Endothelial cell of umbilical vein (primary cell): ENCODE results near the gene PAXX. TPM values are rescaled to one million over a fixed set of nuclear protein-coding genes. Genes with fewer than 3 reads are reported as not detected.

ENCODE experiments used
- BruUV-seq: library from RNA; stranded (reverse); fragments of 400-500 nt; replicated peaks from 2 replicates; lab custom pipeline; 2021; lab: Mats Ljungman, UMichigan
- CTCF ChIA-PET: fragments of 300-600, 350-600 bp; sonication (Branson Sonifier 250); formaldehyde crosslinking; loops from one replicate; lab custom pipeline; 2021; ENCODE audit warnings: antibody characterized with exemption, inconsistent platforms; lab: Charles Lee
- POLR2A ChIA-PET: fragments of 300-600, 350-600 bp; sonication (Branson Sonifier 250); formaldehyde crosslinking; loops from one replicate; lab custom pipeline; 2021; ENCODE audit warnings: antibody characterized with exemption, inconsistent platforms; lab: Charles Lee
- DNase-seq: peaks from one replicate; pipeline ENCODE4 v3.0.0-alpha.2; 2011; ENCODE audit warnings: low read depth, low spot score
- FAIRE-seq: peaks from 2 replicates; lab custom pipeline; 2011; peaks lifted over from hg19 to GRCh38; lab: Jason Lieb, UNC
- H2AFZ ChIP-seq: 2 replicates; pipeline ENCODE4 v1.6.0; 2012; ENCODE audit warnings: low read depth, low read length, control low read depth, inconsistent platforms
- H3K27ac ChIP-seq: 2 replicates; pipeline ENCODE4 v1.5.1; 2011; ENCODE audit warnings: low read depth, mild to moderate bottlenecking, control low read depth, low read length, moderate library complexity; ENCODE audit not compliant: insufficient read depth
- H3K27me3 ChIP-seq, 2 experiments: 2 replicates each; pipeline versions ENCODE4 v1.6.0 to v1.6.1; 2011; ENCODE audit warnings: low read length in 2 of 2, mixed read lengths in 1 of 2; ENCODE audit not compliant: control insufficient read depth in 2 of 2, insufficient read depth in 2 of 2
- H3K36me3 ChIP-seq, 2 experiments: 2 replicates in 1 of 2; 3 replicates in 1 of 2; pipeline ENCODE4 v1.5.1; 2011; ENCODE audit warnings: low read length in 2 of 2, mild to moderate bottlenecking in 1 of 2, moderate library complexity in 1 of 2; ENCODE audit not compliant: control insufficient read depth in 2 of 2, insufficient read depth in 2 of 2; ENCODE audit errors: extremely low read depth in 1 of 2
- H3K4me1 ChIP-seq: 3 replicates; pipeline ENCODE4 v1.5.1; 2011; ENCODE audit warnings: mild to moderate bottlenecking, low read length; ENCODE audit not compliant: control insufficient read depth, insufficient read depth; ENCODE audit errors: extremely low read depth
- H3K4me2 ChIP-seq: 2 replicates; pipeline ENCODE4 v1.6.1; 2011; ENCODE audit warnings: low read length, control low read depth, mixed read lengths; ENCODE audit not compliant: insufficient read depth
- H3K4me3 ChIP-seq, 3 experiments: fragments of 200-600 bp in 1 of 3; sonication (generic), shearing (Covaris generic) in 1 of 3; replicated peaks in 1 of 3; 2 replicates each; pipeline ENCODE4 v1.5.1; 2011 to 2016; ENCODE audit warnings: control low read depth in 3 of 3, low read length in 3 of 3, mild to moderate bottlenecking in 2 of 3, inconsistent platforms in 1 of 3, low read depth in 1 of 3, moderate library complexity in 1 of 3; ENCODE audit not compliant: insufficient read depth in 1 of 3
- H3K79me2 ChIP-seq: 2 replicates; pipeline ENCODE4 v1.6.0; 2012; ENCODE audit warnings: low read length, inconsistent platforms; ENCODE audit not compliant: control insufficient read depth, insufficient read depth
- H3K9ac ChIP-seq: replicated peaks from 2 replicates; pipeline ENCODE3; 2011; ENCODE audit warnings: low read length, control low read depth; ENCODE audit not compliant: insufficient read depth; ENCODE audit errors: extremely low read depth
- H3K9me1 ChIP-seq: replicated peaks from 3 replicates; pipeline ENCODE4 v1.6.0; 2011; ENCODE audit warnings: mild to moderate bottlenecking, low read length; ENCODE audit not compliant: control insufficient read depth, insufficient read depth; ENCODE audit errors: extremely low read depth
- H3K9me3 ChIP-seq: replicated peaks from 2 replicates; pipeline ENCODE4 v1.5.1; 2012; ENCODE audit warnings: low read length, inconsistent platforms; ENCODE audit not compliant: control insufficient read depth, insufficient read depth
- H4K20me1 ChIP-seq: replicated peaks from 2 replicates; pipeline ENCODE3; 2011; ENCODE audit warnings: mild to moderate bottlenecking, low read length; ENCODE audit not compliant: control insufficient read depth, insufficient read depth; ENCODE audit errors: extremely low read depth
- EZH2 ChIP-seq: IDR thresholded peaks from 2 replicates; pipeline ENCODE4 v1.6.1; 2012; ENCODE audit warnings: borderline replicate concordance, low read depth, mild to moderate bottlenecking, moderate library complexity, low read length, inconsistent platforms; ENCODE audit not compliant: severe bottlenecking
- FOS ChIP-seq: IDR thresholded peaks from 2 replicates; pipeline ENCODE4 v1.6.1; 2011; ENCODE audit warnings: mild to moderate bottlenecking, low read length, moderate library complexity, borderline replicate concordance; ENCODE audit not compliant: insufficient read depth
- GATA2 ChIP-seq: IDR thresholded peaks from 2 replicates; pipeline ENCODE4 v1.7.0; 2011; ENCODE audit warnings: low read depth, mild to moderate bottlenecking, moderate library complexity, mixed read lengths, low read length; ENCODE audit not compliant: insufficient read length, insufficient read depth
- JUN ChIP-seq: IDR thresholded peaks from 2 replicates; pipeline ENCODE4 v1.6.1; 2011; ENCODE audit warnings: borderline replicate concordance, low read depth; ENCODE audit not compliant: insufficient read length, insufficient read depth
- MAX ChIP-seq: IDR thresholded peaks from 2 replicates; pipeline ENCODE4 v1.6.1; 2011; ENCODE audit not compliant: insufficient read depth, insufficient read length
- MYC ChIP-seq: IDR thresholded peaks from one replicate; pipeline ENCODE4 v1.6.1; 2011; ENCODE audit warnings: mild to moderate bottlenecking, low read depth, low read length
- POLR2A ChIP-seq: IDR thresholded peaks from 2 replicates; pipeline ENCODE4 v1.6.1; 2012; ENCODE audit warnings: low read depth, mild to moderate bottlenecking, control low read depth, low read length
- POLR2AphosphoS5 ChIP-seq: IDR thresholded peaks from 2 replicates; pipeline ENCODE4 v1.6.1; 2012; ENCODE audit warnings: low read depth, mild to moderate bottlenecking, control low read depth, low read length, moderate library complexity; ENCODE audit not compliant: insufficient read depth
- dilution Hi-C: fragments of 300-500 bp; cut with MboI; formaldehyde crosslinking; loops from one replicate; pipeline ENCODE4 v1.15.0; 2019; ENCODE audit warnings: low sequenced_read_pairs; ENCODE audit not compliant: extremely low pct_ligation_motif_present
- intact Hi-C: fragments of 100-400 bp; cut with micrococcal nuclease; formaldehyde crosslinking; loops from one replicate; pipeline ENCODE4 v1.10.0; 2022
- polyA plus RNA-seq, 4 experiments: library from polyadenylated mRNA; depleted of rRNA in 3 of 4; stranded (reverse) in 3 of 4; unstranded in 1 of 4; fragments of >200 nt; gene quantifications; 2 replicates each; pipeline versions ENCODE4 v1.2.1 to v1.2.3, GENCODE V29; 2011 to 2012; ENCODE audit warnings: missing spikeins in 1 of 4
- total RNA-seq: library from RNA; stranded (reverse); gene quantifications from 2 replicates; pipeline ENCODE4 v1.2.3, GENCODE V29; 2021
- TF ChIP-seq, protein P1 (sequence below), 2 donors: IDR thresholded peaks; 1 replicate in 1 of 2; 2 replicates in 1 of 2; pipeline ENCODE4 v1.5.1; 2011; ENCODE audit warnings: low read length in 2 of 2, mild to moderate bottlenecking in 2 of 2, moderate library complexity in 2 of 2, control low read depth in 1 of 2, inconsistent platforms in 1 of 2, low read depth in 1 of 2; ENCODE audit not compliant: insufficient read depth in 1 of 2; ENCODE audit errors: extremely low read depth in 1 of 2

PAXX gene
- total and polyA plus RNA-seq, 2 donors (not counting 3 experiments of a cell fraction or from before 2014, with no cell fraction given) = 34.0 to 35.0 TPM

DNA sequence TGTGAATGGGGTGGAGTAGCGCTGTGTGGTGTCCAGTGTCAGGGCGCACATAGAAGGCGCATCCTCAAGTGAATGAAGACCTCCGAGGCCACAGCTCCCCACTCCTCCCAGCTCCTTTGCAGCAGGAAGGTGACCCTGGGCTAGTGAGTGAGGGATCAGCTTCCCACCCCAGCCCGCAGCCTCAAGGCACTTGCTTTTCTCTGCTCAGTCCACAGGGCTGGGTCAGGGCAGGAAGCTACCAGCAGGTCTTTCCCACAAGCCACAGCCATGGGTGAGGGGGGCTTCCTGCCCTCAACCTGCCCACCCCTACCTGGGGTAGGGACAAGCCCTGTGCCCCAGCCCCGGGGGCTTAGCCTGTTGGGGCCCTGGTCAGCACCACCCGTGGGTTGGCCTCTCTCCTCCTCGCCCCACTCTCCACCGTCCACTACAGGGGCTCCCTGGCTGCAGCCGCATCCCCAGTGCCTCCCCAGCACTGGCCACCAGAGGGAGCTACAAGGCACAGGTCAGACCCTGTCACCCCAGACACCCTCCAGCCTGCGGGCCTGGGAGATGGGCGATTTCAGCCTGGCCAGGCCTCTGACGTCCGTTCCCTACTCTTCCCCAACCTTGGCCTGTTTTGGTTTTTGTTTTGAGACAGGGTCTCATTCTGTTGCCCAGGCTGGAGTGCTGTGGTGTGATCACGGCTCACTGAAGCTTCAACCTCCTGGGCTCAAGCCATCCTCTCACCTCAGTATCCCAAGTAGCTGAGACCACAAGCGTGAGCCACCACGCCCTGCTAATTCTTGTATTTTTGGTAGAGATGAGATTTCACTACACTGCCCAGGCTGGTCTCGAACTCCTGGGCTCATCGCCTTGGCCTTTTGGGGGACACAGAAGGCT is 37.1 kb downstream of the PAXX start:
- Histone ChIP-seq H2AFZ (no peak overlapping the region), H3K4me1 (peaks cover 12% of the 10 kb centered on the region), H3K9me1 (no peaks in the 10 kb centered on the region), H3K36me3 (no peaks in the 10 kb centered on the region), H3K79me2 (no peaks in the 10 kb centered on the region), H3K27ac (no peak overlapping the region), H3K27me3 (no peaks in the 10 kb centered on the region), H4K20me1 (no peaks in the 10 kb centered on the region), H3K4me2 (no peak overlapping the region), H3K9me3 (no peaks in the 10 kb centered on the region), H3K4me3 (no peak overlapping the region), H3K9ac (no peak overlapping the region)
- FAIRE-seq (peak; percentile 63), DNase-seq (peak; percentile 59)
- POLR2A ChIA-PET = no interaction called here
- dilution Hi-C loops = no loop called here
- intact Hi-C loops = loop anchor here (1.0 to 2.0 kb wide), 4 partner anchors 16 to 58 kb away; partner anchors contain the start of gene MAN1B1
- no peak for TF ChIP-seq POLR2A
- TF ChIP-seq MYC = no peak
- no peak for TF ChIP-seq GATA2
- TF ChIP-seq EZH2 = no peak
- TF ChIP-seq FOS = no peak
- TF ChIP-seq, protein P1, sequence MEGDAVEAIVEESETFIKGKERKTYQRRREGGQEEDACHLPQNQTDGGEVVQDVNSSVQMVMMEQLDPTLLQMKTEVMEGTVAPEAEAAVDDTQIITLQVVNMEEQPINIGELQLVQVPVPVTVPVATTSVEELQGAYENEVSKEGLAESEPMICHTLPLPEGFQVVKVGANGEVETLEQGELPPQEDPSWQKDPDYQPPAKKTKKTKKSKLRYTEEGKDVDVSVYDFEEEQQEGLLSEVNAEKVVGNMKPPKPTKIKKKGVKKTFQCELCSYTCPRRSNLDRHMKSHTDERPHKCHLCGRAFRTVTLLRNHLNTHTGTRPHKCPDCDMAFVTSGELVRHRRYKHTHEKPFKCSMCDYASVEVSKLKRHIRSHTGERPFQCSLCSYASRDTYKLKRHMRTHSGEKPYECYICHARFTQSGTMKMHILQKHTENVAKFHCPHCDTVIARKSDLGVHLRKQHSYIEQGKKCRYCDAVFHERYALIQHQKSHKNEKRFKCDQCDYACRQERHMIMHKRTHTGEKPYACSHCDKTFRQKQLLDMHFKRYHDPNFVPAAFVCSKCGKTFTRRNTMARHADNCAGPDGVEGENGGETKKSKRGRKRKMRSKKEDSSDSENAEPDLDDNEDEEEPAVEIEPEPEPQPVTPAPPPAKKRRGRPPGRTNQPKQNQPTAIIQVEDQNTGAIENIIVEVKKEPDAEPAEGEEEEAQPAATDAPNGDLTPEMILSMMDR (IDR thresholded peaks at IDR 0.05; ENCODE audit: extremely low read depth in 1 of 2, insufficient read depth in 1 of 2, low read depth in 1 of 2, low read length in 2 of 2) = peak; percentile 90 to 98
- no peak for TF ChIP-seq POLR2AphosphoS5
- no peak for TF ChIP-seq MAX
- no peak for TF ChIP-seq JUN
- no TSS peak for BruUV-seq
- CTCF ChIA-PET = interaction anchor here (0.6 to 4.5 kb wide), 61 partner anchors 8 to 269 kb away, joined by 3 to 34 read pairs (median 5); partner anchors contain the start of genes AJM1, ANAPC2, CCDC183 and CLIC3
